Mucosa of stomach (tissue), 1 donor: ENCODE results near the gene MOCOS.
"Not testable (repeated sequence)": the region's sequence is repeated elsewhere in the genome, so short reads cannot be mapped to it uniquely, and the experiment has no call there.

ENCODE experiments used
- H3K27me3 ChIP-seq: one replicate; pipeline ENCODE4 v1.7.0; 2013; ENCODE audit warnings: mild to moderate bottlenecking, low read length; ENCODE audit not compliant: control insufficient read depth, insufficient read depth
- H3K36me3 ChIP-seq: one replicate; pipeline ENCODE4 v1.7.0; 2013; ENCODE audit warnings: low read length; ENCODE audit not compliant: control insufficient read depth, insufficient read depth
- H3K4me1 ChIP-seq: one replicate; pipeline ENCODE4 v1.7.0; 2013; ENCODE audit warnings: mild to moderate bottlenecking, low read length; ENCODE audit not compliant: control insufficient read depth, insufficient read depth
- H3K4me3 ChIP-seq: one replicate; pipeline ENCODE4 v1.7.0; 2013; ENCODE audit warnings: low read length
- H3K9ac ChIP-seq: one replicate; pipeline ENCODE4 v1.7.0; 2013; ENCODE audit warnings: mild to moderate bottlenecking, low read length, moderate library complexity
- H3K9me3 ChIP-seq: one replicate; pipeline ENCODE4 v1.7.0; 2013; ENCODE audit warnings: mild to moderate bottlenecking, low read length, moderate library complexity; ENCODE audit not compliant: control insufficient read depth
- donor health status: Pancreatic carcinoma.

MOCOS gene

GRCh38 chr18:36158266-36158867, 28.9 kb upstream of the MOCOS start:
- H3K4me1 ChIP-seq = no peaks in the 10 kb centered on the region

DNA sequence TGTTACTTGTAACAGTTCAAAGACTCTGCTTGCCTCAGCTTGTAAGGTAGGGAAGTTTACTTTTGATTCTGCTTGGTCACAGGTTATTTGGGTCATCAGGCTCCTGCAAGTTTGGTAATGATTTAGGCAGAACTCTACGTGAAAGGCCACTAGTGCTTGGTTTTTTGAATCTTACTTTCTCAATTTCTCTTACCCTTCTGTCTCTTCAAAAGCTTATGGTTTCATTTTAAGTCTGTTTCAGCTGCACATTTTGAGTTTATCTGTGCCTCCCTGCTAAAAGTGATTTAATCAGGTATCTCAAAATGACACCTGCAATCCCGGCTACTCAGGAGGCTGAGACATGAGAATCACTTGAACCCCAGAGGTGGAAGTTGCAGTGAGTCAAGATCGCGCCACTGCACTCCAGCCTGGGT, 26.3 kb upstream of the MOCOS start:
- H3K27me3 ChIP-seq = no peaks in the 10 kb centered on the region
- no peaks in the 10 kb centered on the region for H3K9me3 ChIP-seq
- H3K36me3 ChIP-seq = peaks cover 3% of the 10 kb centered on the region
- no peaks in the 10 kb centered on the region for H3K4me1 ChIP-seq
- H3K9ac ChIP-seq = no peak overlapping the region
- no peak overlapping the region for H3K4me3 ChIP-seq

More at GRCh38 chr18:36158266-36158867, 28.9 kb upstream of the MOCOS start:
- Histone ChIP-seq H3K4me3 (no peak overlapping the region), H3K27me3 (no peaks in the 10 kb centered on the region), H3K9ac (no peak overlapping the region), H3K9me3 (no peaks in the 10 kb centered on the region), H3K36me3 (peaks cover 3% of the 10 kb centered on the region)

DNA sequence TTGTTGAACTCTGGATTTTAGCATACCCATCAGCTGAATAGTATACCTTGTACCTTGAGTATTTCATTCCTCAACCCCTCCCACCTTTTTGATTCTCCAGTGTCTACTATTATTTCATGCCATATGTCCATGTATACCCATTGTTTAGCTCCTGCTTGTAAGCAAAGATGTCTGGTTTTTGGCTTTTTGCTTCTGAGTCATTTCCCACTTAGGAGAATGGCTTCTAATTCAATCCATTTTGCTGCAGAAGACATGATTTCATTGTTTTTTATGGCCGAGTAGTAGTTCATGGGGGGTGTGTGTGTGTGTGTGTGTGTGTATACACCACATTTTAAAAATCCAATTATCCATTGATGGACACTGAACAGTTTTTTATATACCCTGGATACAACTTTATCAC, 24.3 kb upstream of the MOCOS start:
- no peaks in the 10 kb centered on the region for H3K27me3 ChIP-seq
- H3K4me1 ChIP-seq = no peaks in the 10 kb centered on the region
- H3K9ac ChIP-seq = no peak overlapping the region
- no peaks in the 10 kb centered on the region for H3K9me3 ChIP-seq
- H3K4me3 ChIP-seq = no peak overlapping the region
- peaks cover 3% of the 10 kb centered on the region for H3K36me3 ChIP-seq

DNA sequence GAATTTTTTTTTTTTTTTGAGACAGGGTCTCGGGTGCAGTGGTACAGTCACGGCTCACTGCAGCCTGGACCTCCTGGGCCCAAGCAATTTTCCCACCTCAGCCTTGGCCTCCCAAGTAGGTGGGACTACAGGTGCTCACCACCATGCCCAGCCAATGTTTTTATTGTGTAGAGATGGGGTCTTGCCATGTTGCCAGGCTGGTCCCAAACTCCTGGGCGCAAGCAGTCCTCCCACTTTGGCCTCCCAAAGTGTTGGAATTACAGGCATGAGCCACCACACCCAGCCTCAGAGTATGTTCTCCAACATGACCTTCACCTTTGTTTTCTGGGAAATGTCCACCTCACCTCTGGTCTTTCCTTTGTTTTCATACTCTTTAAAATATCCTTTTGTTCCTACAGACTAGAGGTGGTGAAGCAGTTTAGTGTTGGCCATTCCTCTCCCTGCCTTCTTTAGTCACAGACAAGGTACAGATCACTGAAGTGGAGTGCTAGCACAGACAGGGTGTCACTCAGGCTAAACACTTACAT, 19.5 kb upstream of the MOCOS start:
- H3K36me3 ChIP-seq = no peaks in the 10 kb centered on the region
- H3K9ac ChIP-seq = no peak overlapping the region
- H3K9me3 ChIP-seq = no peaks in the 10 kb centered on the region
- no peaks in the 10 kb centered on the region for H3K27me3 ChIP-seq
- no peak overlapping the region for H3K4me3 ChIP-seq
- no peaks in the 10 kb centered on the region for H3K4me1 ChIP-seq

DNA sequence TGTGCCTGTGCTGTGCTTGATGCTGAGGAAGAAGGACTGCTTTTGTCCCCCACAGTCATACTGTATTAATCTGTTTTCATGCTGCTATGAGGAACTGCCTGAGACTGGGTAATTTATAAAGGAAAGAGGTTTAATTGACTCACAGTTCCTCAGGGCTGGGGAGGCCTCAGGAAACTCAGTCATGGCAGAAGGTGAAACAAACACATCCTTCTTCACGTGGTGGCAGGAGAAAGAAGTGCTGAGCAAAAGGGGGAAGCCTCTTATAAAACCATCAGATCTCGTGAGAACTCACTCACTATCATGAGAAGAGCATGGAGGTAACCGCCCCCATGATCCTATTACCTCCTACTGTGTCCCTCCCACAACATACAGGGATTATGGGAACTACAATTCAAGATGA, 19.0 kb upstream of the MOCOS start:
- H3K4me1 ChIP-seq, H3K27me3 ChIP-seq, H3K9me3 ChIP-seq, H3K36me3 ChIP-seq, H3K4me3 ChIP-seq, H3K9ac ChIP-seq: not testable (repeated sequence)

DNA sequence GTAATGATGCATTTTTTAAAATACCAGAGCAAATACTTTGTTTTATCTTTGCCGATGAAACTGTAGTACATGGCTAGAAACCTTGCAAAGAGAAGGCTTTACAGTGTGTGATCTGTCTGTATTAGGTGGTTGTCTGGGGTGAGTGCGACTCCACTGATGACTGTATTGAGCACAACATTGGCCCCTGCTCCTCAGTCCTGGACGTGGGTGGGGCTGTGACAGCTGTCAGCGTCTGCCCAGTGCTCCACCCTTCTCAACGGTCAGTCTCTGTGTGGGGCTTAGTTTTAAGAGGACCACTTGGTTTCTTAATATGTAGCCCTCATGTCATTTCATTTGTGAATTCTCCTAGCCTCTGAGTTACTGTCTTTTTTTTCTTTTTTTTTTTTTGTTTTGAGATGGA, 17.4 kb upstream of the MOCOS start:
- H3K27me3 ChIP-seq = no peaks in the 10 kb centered on the region
- H3K9ac ChIP-seq = no peak overlapping the region
- no peak overlapping the region for H3K4me3 ChIP-seq
- H3K9me3 ChIP-seq = no peaks in the 10 kb centered on the region
- no peaks in the 10 kb centered on the region for H3K36me3 ChIP-seq
- H3K4me1 ChIP-seq = no peaks in the 10 kb centered on the region

DNA sequence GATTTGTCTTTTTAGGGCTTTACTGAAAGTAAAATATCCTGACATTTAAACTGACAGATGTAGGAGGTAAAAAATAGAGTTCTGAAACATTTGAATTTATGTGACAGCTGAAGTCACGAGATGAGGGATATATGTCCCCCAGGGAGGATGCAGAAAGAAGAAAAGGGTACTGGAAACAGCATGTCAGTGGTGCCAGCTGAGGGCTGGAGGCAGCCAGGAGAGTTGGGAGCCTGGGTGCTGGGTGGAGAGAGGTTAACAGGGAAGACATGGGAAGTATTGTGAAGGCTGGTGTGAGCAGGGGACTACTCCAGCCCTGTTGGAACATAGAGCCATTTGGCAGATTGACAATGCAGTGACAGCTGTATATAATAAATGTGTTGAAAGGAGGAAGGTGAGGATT, 11.8 kb upstream of the MOCOS start:
- H3K9me3 ChIP-seq = no peaks in the 10 kb centered on the region
- H3K4me3 ChIP-seq = no peak overlapping the region

GRCh38 chr18:36176177-36176584, 11.1 kb upstream of the MOCOS start:
- H3K4me3 ChIP-seq = no peak overlapping the region
- no peaks in the 10 kb centered on the region for H3K36me3 ChIP-seq
- no peaks in the 10 kb centered on the region for H3K27me3 ChIP-seq
- H3K9me3 ChIP-seq = no peaks in the 10 kb centered on the region
- no peaks in the 10 kb centered on the region for H3K4me1 ChIP-seq
- H3K9ac ChIP-seq = no peak overlapping the region

More for the DNA sequence above, 11.8 kb upstream of the MOCOS start:
- Histone ChIP-seq H3K4me1 (no peaks in the 10 kb centered on the region), H3K9ac (no peak overlapping the region), H3K36me3 (no peaks in the 10 kb centered on the region), H3K27me3 (no peaks in the 10 kb centered on the region)

GRCh38 chr18:36176711-36177110, 10.6 kb upstream of the MOCOS start:
- H3K9ac ChIP-seq = no peak overlapping the region
- no peaks in the 10 kb centered on the region for H3K4me1 ChIP-seq
- no peaks in the 10 kb centered on the region for H3K27me3 ChIP-seq
- H3K9me3 ChIP-seq = no peaks in the 10 kb centered on the region
- no peaks in the 10 kb centered on the region for H3K36me3 ChIP-seq
- H3K4me3 ChIP-seq = no peak overlapping the region

DNA sequence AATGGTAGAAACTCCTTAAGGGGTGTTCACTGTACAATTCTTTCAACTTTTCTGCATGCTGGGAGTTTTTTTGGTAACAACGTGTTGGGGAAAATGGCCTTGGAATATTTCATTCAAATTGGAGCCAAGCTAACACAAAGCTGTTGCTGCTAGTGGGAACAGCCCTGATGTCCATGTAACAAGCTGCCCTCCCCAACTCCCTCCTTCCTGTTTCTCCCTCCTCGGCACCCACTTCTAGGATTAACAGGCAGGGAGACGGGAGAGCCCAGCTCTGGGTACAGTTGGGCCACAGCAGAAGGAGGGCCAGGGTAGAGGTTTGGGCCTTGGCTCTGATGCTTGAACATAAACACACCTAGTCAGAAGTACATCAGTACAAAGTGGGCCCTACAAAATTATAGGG, 9.4 kb upstream of the MOCOS start:
- Histone ChIP-seq H3K27me3 (no peaks in the 10 kb centered on the region), H3K9ac (no peak overlapping the region), H3K36me3 (no peaks in the 10 kb centered on the region), H3K4me3 (no peak overlapping the region), H3K4me1 (no peaks in the 10 kb centered on the region), H3K9me3 (no peaks in the 10 kb centered on the region)

DNA sequence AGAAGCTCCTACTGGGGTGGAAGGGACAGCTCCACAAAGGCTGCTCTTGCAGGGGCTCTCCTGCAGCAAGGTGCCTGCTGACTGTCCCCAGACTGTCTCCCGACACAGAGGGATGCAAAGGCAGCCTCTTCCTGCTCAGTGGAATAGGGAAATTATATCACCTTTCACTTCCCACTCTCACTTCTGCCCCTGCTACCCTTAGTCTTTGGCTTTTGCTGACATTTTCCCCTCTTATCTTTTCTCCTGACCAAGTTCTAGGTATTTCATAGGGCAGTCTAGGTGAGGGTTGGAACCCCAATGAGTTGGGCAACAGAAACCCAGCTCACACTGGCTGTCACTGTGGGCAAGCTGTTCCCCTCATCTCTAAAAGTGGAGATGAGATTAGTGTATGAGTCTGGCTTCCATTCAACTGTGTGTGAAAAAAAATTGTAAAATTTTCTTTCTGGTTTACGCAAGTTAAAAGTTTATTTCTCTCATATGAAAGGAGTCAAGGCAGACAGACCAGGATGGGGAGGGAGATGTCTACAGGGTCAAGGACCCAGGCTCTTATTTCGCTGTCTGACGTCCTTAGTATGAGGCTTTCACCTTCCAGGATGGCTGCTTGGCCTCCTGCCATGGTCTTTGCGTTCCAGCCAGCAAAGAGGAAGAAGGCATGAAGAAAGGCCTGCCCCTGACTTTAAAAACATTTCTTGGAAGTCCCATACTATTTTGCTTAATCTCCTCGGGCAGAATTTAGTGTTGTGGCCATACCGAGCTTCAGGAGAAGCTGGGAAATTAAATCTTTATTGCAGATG, 7.5 kb upstream of the MOCOS start:
- no peaks in the 10 kb centered on the region for H3K36me3 ChIP-seq
- no peak overlapping the region for H3K4me3 ChIP-seq
- H3K9me3 ChIP-seq = no peaks in the 10 kb centered on the region
- no peak overlapping the region for H3K9ac ChIP-seq
- no peaks in the 10 kb centered on the region for H3K4me1 ChIP-seq
- no peaks in the 10 kb centered on the region for H3K27me3 ChIP-seq

DNA sequence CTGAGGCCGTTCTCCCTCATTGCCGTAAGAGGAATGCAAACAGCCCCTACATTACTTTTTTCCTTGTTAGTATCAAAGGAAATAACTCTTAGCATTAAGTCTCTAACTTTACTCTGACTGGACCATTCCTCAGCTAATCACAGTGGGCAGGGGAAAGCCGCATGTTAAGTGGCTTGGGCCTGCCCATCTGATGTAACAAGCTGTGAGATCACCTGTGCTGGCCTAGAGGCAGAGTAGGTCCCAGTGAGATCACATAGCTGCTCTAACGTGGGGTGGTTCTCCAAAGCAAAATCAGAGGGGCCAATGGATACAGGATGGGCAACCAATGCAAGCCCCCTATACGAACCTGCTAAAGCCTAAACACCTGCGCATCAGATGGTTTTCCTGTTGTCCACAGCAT, 5.9 kb upstream of the MOCOS start:
- Histone ChIP-seq H3K9ac (no peak overlapping the region), H3K27me3 (no peaks in the 10 kb centered on the region), H3K4me1 (no peaks in the 10 kb centered on the region), H3K36me3 (no peaks in the 10 kb centered on the region), H3K9me3 (no peaks in the 10 kb centered on the region), H3K4me3 (no peak overlapping the region)
